Mucosa of gallbladder (tissue), 1 donor: Measurements from ENCODE around the gene CEP170. TPM values are rescaled to one million over a fixed set of nuclear protein-coding genes. Genes with fewer than 3 reads are reported as not detected.

Experiments used
- total RNA-seq: library from RNA; stranded (reverse); gene quantifications from one replicate; pipeline ENCODE4 v1.2.1, GENCODE V29; 2021
- donor health status: DM: no; HTN: no; CAD: no.

CEP170 gene
- total RNA-seq, 1 donor from 2014 or later = 38.9 TPM

Other genes starting within 250 kb of the CEP170 start
- 46.1 TPM for gene SDCCAG8, start 760 bp upstream of the CEP170 start, total RNA-seq